Liver (tissue), 3 donors: ENCODE data around the gene SLC25A48.

ENCODE experiments used
- ATF3 ChIP-seq: IDR thresholded peaks from 2 replicates; pipeline ENCODE4 v1.6.1; 2016; ENCODE audit warnings: antibody characterized with exemption
- CTCF ChIP-seq: fragments of 150-350 bp; IDR thresholded peaks from 2 replicates; pipeline ENCODE4 v1.5.1; 2017; ENCODE audit warnings: improper control_type of control experiment, low read depth, low read length; ENCODE audit not compliant: missing input control
- RAD21 ChIP-seq, 2 donors: IDR thresholded peaks; 2 replicates each; pipeline ENCODE4 v1.6.1; 2016; ENCODE audit warnings: antibody characterized with exemption in 2 of 2, mild to moderate bottlenecking in 2 of 2
- SP1 ChIP-seq: IDR thresholded peaks from 2 replicates; pipeline ENCODE4 v1.6.1; 2018; ENCODE audit warnings: antibody characterized with exemption, mild to moderate bottlenecking
- donor health status: healthy.
- donor health status: healthy.

DNA sequence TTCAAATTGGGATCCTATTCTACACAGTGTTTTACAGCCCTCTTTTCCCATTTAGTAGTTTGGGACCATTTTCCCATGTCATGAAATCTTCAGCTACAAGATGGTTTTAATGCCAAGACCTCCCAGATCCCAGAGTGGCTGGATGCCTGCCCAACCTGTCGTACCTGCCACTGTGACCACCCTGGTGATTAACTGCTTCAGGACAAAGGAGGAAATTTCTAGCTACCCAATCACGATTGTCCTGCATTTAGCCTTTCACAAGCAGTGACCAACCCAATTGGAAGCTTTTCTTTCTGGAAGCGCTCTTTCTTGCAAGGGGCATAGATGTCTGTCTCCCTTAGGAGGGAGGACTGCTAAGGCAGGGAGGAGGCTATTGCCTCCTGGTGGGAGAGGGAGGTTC lies 47.4 kb downstream of the SLC25A48 start:
- TF ChIP-seq CTCF = no peak
- no peak for TF ChIP-seq SP1
- no peak for TF ChIP-seq ATF3
- TF ChIP-seq RAD21 (IDR thresholded peaks at IDR 0.05) = no peak
